GM12878 (cell line): ENCODE results near the gene ZNF804A. TPM values are rescaled to one million over a fixed set of nuclear protein-coding genes. Genes with fewer than 3 reads are reported as not detected.

ENCODE experiments used
- ATAC-seq: fragments of 200-7000 bp; cut with Tn5 transposase; 3 replicates; pipeline ENCODE4 v1.9.1; 2020; ENCODE audit warnings: mild to moderate bottlenecking, moderate library complexity
- BruUV-seq: library from RNA; stranded (reverse); fragments of 400-500 nt; replicated peaks from 2 replicates; lab custom pipeline; 2021; lab: Mats Ljungman, UMichigan
- CTCF ChIA-PET: fragments of 300-600 bp; sonication (Branson Sonifier 250); formaldehyde crosslinking; extraction: SDS; loops from one replicate; lab custom pipeline; 2021; ENCODE audit warnings: inconsistent platforms; lab: Yijun Ruan, JAX
- POLR2A ChIA-PET: fragments of 350-600 bp; formaldehyde crosslinking; extraction: SDS; loops from one replicate; lab custom pipeline; 2021; ENCODE audit warnings: inconsistent platforms; lab: Charles Lee
- RAD21 ChIA-PET: fragments of 300-600 bp; sonication (Branson Sonifier 250); formaldehyde crosslinking; loops from one replicate; lab custom pipeline; 2023; ENCODE audit warnings: antibody characterized with exemption; ENCODE audit not compliant: unreplicated experiment; lab: Charles Lee
- SMC1A ChIA-PET: fragments of 300-600 bp; sonication (Branson Sonifier 250); formaldehyde crosslinking; loops from one replicate; lab custom pipeline; 2023; ENCODE audit not compliant: unreplicated experiment, uncharacterized antibody; lab: Charles Lee
- DNase-seq: peaks from one replicate; pipeline ENCODE4 v3.0.0-alpha.2; 2011; ENCODE audit warnings: low read depth, low spot score
- FAIRE-seq: peaks from 3 replicates; lab custom pipeline; 2011; peaks lifted over from hg19 to GRCh38; lab: Jason Lieb, UNC
- H2AFZ ChIP-seq: 2 replicates; pipeline ENCODE4 v1.6.0; 2011; ENCODE audit warnings: low read depth, low read length, control low read depth; ENCODE audit not compliant: control insufficient read depth
- H3K27ac ChIP-seq: 2 replicates; pipeline ENCODE4 v1.5.1; 2011; ENCODE audit warnings: control low read depth; ENCODE audit not compliant: control insufficient read depth, insufficient read depth
- H3K27me3 ChIP-seq, 2 experiments: replicated peaks in 1 of 2; 2 replicates each; pipeline versions ENCODE4 v1.6.0 to v1.6.1; 2011; ENCODE audit warnings: low read length in 1 of 2; ENCODE audit not compliant: control insufficient read depth in 2 of 2, insufficient read depth in 2 of 2
- H3K36me3 ChIP-seq, 2 experiments: 2 replicates each; pipeline ENCODE4 v1.5.1; 2011; ENCODE audit warnings: low read length in 1 of 2; ENCODE audit not compliant: control insufficient read depth in 2 of 2, insufficient read depth in 2 of 2
- H3K4me1 ChIP-seq: 2 replicates; pipeline ENCODE4 v1.6.1; 2011; ENCODE audit warnings: mild to moderate bottlenecking, low read length, moderate library complexity, mixed read lengths; ENCODE audit not compliant: control insufficient read depth, insufficient read depth
- H3K4me2 ChIP-seq: 2 replicates; pipeline ENCODE4 v1.6.0; 2011; ENCODE audit warnings: control low read depth; ENCODE audit not compliant: control insufficient read depth, insufficient read depth
- H3K4me3 ChIP-seq: fragments of 200-600 bp; sonication (generic); 2 replicates; pipeline ENCODE4 v1.5.1; 2016
- H3K79me2 ChIP-seq: 2 replicates; pipeline ENCODE4 v1.6.0; 2011; ENCODE audit warnings: low read length; ENCODE audit not compliant: control insufficient read depth, insufficient read depth
- H3K9ac ChIP-seq: 2 replicates; pipeline ENCODE4 v1.8.0; 2011; ENCODE audit warnings: low read length, control low read depth, mixed read lengths; ENCODE audit not compliant: control insufficient read depth, insufficient read depth
- H3K9me3 ChIP-seq: replicated peaks from 3 replicates; pipeline ENCODE4 v1.5.1; 2011; ENCODE audit warnings: mild to moderate bottlenecking, low read length; ENCODE audit not compliant: control insufficient read depth, insufficient read depth
- H4K20me1 ChIP-seq: 2 replicates; pipeline ENCODE4 v1.6.0; 2011; ENCODE audit not compliant: control insufficient read depth, insufficient read depth
- ATF7 ChIP-seq: fragments of 450-650 bp; IDR thresholded peaks from 2 replicates; pipeline ENCODE4 v1.6.1; 2016; ENCODE audit warnings: low read depth, mild to moderate bottlenecking
- CEBPB ChIP-seq, 2 experiments: fragments of 150-350 bp in 1 of 2; IDR thresholded peaks; 2 replicates each; pipeline ENCODE4 v1.6.1; 2012 to 2014; ENCODE audit warnings: low read depth in 2 of 2, low read length in 2 of 2, borderline replicate concordance in 1 of 2, inconsistent platforms in 1 of 2
- EP300 ChIP-seq, 2 experiments: fragments of 150-350 bp in 1 of 2; IDR thresholded peaks; 2 replicates each; pipeline ENCODE4 v1.6.1; 2011 to 2012; ENCODE audit warnings: low read depth in 2 of 2, low read length in 2 of 2, borderline replicate concordance in 1 of 2, improper control_type of control experiment in 1 of 2, inconsistent platforms in 1 of 2; ENCODE audit not compliant: control insufficient read depth in 1 of 2
- GABPA ChIP-seq: IDR thresholded peaks from 2 replicates; pipeline ENCODE4 v1.6.1; 2014; ENCODE audit warnings: antibody characterized with exemption, low read depth, mild to moderate bottlenecking, inconsistent platforms
- HCFC1 ChIP-seq: fragments of 150-350 bp; IDR thresholded peaks from 2 replicates; pipeline ENCODE4 v1.6.1; 2014; ENCODE audit warnings: low read length
- IKZF2 ChIP-seq, 2 experiments: fragments of 450-650 bp; IDR thresholded peaks; 2 replicates each; pipeline ENCODE4 v1.6.1; 2017; ENCODE audit warnings: mild to moderate bottlenecking in 2 of 2, moderate library complexity in 2 of 2
- JUND ChIP-seq: IDR thresholded peaks from 2 replicates; pipeline ENCODE4 v1.6.1; 2012; ENCODE audit warnings: low read depth, mild to moderate bottlenecking, low read length, improper control_type of control experiment, moderate library complexity
- NFYA ChIP-seq: IDR thresholded peaks from 2 replicates; pipeline ENCODE4 v1.6.1; 2011; ENCODE audit warnings: low read depth, mild to moderate bottlenecking, low read length, improper control_type of control experiment, borderline replicate concordance
- POLR2AphosphoS5 ChIP-seq: IDR thresholded peaks from 2 replicates; pipeline ENCODE4 v1.6.1; 2011; ENCODE audit warnings: mild to moderate bottlenecking, low read length, inconsistent platforms
- SIX5 ChIP-seq: IDR thresholded peaks from 2 replicates; pipeline ENCODE4 v1.6.1; 2011; ENCODE audit warnings: mild to moderate bottlenecking, low read depth, low read length, moderate library complexity; ENCODE audit not compliant: severe bottlenecking
- SP1 ChIP-seq: IDR thresholded peaks from one replicate; pipeline ENCODE4 v1.6.1; 2011; ENCODE audit warnings: low read depth, low read length
- STAT1 ChIP-seq: fragments of 450-650 bp; conservative IDR thresholded peaks from 2 replicates; pipeline ENCODE4 v1.6.1; 2014; ENCODE audit warnings: antibody characterized with exemption, mild to moderate bottlenecking
- SUPT20H ChIP-seq: IDR thresholded peaks from 2 replicates; pipeline ENCODE4 v1.6.1; 2011; ENCODE audit warnings: low read depth, mild to moderate bottlenecking, low read length, moderate library complexity, borderline replicate concordance; ENCODE audit not compliant: control insufficient read depth
- YY1 ChIP-seq: IDR thresholded peaks from 2 replicates; pipeline ENCODE4 v1.6.1; 2011; ENCODE audit warnings: low read depth, mild to moderate bottlenecking, low read length
- in situ Hi-C: fragments of 300-500 bp; cut with MboI; formaldehyde crosslinking; loops from 9 replicates; pipeline ENCODE4 v1.14.3; 2018; ENCODE audit warnings: mixed read lengths
- intact Hi-C: fragments of 100-400 bp; cut with micrococcal nuclease; formaldehyde crosslinking; loops from one replicate; pipeline ENCODE4 v1.14.2; 2022; ENCODE audit not compliant: unreplicated experiment
- polyA plus RNA-seq, 11 experiments: library from polyadenylated mRNA; depleted of rRNA in 4 of 11; unstranded in 6 of 11; stranded (reverse) in 5 of 11; fragments of >200 nt; fragmentation: Nextera tagmentation in 4 of 11; fragmentation: Illumina TruSeq in 1 of 11; extraction: Ambion mirVana in 4 of 11; extraction: Trizol in 1 of 11; gene quantifications; 1 replicate in 1 of 11; 2 replicates in 10 of 11; pipeline versions ENCODE4 v1.2.1 to v1.2.3, GENCODE V29; 2011 to 2016; ENCODE audit warnings: inconsistent platforms in 2 of 11, missing spikeins in 2 of 11, low read depth in 1 of 11
- total RNA-seq, 4 experiments: library from RNA; depleted of rRNA in 3 of 4; stranded (reverse); fragments of >200 nt in 3 of 4; fragmentation: Illumina TruSeq in 1 of 4; extraction: Trizol in 1 of 4; gene quantifications; 2 replicates each; pipeline versions ENCODE4 v1.2.1 to v1.2.3, GENCODE V29; 2013 to 2021

The ZNF804A gene
- total and polyA plus RNA-seq, 10 of the 15 experiments (the other 5 are each of a cell fraction or from before 2014, with no cell fraction given), result 0.19 to 2.3 (median 1.4) TPM

DNA sequence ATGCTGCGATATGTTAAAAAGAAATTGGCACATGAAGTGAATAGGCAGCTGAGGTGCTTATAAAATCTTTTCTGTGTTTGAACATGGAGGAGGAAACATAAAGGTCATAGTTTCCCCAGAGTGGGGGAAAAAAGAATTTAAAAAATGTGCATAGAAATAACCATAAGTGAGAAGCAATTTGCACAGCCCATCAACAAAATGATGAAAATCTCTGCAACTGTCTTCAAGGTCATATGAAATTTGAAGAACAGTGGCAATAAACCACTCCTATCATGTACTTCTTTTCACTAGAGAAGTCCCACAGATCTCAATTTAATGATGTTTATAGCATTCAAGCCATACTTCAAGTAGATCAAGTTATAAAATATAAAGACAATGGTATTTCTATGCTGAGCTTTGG, 46.7 kb upstream of the ZNF804A start (continued):
- TF ChIP-seq EP300 (IDR thresholded peaks at IDR 0.05; ENCODE audit: borderline replicate concordance in 1 of 2, control insufficient read depth in 1 of 2, low read depth in 2 of 2, low read length in 2 of 2) (no peak), SP1 (no peak), STAT1 (no peak), SUPT20H (no peak), HCFC1 (no peak), JUND (no peak), NFYA (no peak), GABPA (no peak), SIX5 (no peak), POLR2AphosphoS5 (no peak), ATF7 (no peak), CEBPB (IDR thresholded peaks at IDR 0.05; ENCODE audit: borderline replicate concordance in 1 of 2, low read depth in 2 of 2, low read length in 2 of 2) (no peak), IKZF2 (IDR thresholded peaks at IDR 0.05) (no peak)
- TF ChIP-seq, all 136 proteins: peak for 0

DNA sequence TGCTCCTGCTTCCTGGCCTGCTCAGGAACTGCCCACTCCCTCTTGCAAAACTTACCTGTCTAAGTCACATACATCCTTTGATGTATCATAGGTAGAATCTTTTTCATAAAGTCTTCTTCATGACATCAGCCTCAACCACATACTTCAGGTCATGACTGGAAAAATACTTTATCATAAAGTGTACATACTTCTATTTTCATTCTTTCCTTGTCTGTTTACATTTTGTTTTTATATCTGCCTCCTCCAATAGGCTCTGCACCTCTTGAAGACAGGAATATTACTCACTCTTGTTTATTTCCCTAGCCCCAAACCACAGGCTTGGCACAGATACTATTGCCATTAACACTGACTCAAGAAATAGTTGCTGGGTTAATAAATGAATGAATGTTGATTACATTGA, 43.6 kb upstream of the ZNF804A start:
- Histone ChIP-seq H3K27me3 (no peaks in the 10 kb centered on the region), H3K27ac (no peak overlapping the region), H3K4me2 (no peak overlapping the region), H3K9ac (no peak overlapping the region), H3K36me3 (no peaks in the 10 kb centered on the region), H3K4me1 (no peaks in the 10 kb centered on the region), H4K20me1 (no peaks in the 10 kb centered on the region), H3K4me3 (no peak overlapping the region), H3K79me2 (no peaks in the 10 kb centered on the region), H3K9me3 (no peaks in the 10 kb centered on the region), H2AFZ (no peak overlapping the region)
- ChIA-PET CTCF (no interaction called here), POLR2A (no interaction called here), SMC1A (no interaction called here), RAD21 (no interaction called here)
- no peak for ATAC-seq
- in situ Hi-C loops, result no loop called here
- TF ChIP-seq YY1, result no peak
- no TSS peak for BruUV-seq
- DNase-seq, result no peak
- intact Hi-C loops, result no loop called here
- no peak for FAIRE-seq
